Neural progenitor cell (in vitro differentiated cells): ENCODE results near the gene NUP133.

ENCODE experiments used
- CTCF ChIP-seq: fragments of 200-600 bp; sonication (generic); IDR thresholded peaks from 2 replicates; pipeline ENCODE4 v1.5.1; 2017; ENCODE audit warnings: antibody characterized with exemption, mild to moderate bottlenecking
- EZH2 ChIP-seq: fragments of 200-600 bp; sonication (generic); IDR thresholded peaks from 2 replicates; pipeline ENCODE4 v1.6.1; 2017; ENCODE audit warnings: antibody characterized with exemption, mild to moderate bottlenecking, moderate library complexity

DNA sequence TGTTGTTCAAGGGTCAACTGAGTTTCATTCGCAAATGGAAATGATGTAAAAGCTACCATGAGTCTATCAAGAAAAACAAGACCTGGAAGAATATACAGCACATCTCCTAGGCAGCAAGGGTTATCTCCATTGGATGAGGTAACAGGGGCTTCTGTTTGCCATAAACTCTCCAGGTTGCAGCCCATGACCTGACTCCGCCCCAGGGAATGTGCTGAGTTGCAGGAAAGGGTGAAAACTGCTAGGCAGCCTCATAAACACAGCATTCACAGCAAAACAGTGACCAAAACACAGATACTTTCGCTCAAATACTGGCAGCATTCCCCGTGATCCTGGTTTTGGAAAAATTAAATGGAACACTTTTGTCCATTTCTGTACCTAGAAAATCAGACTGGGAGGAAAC is 54.1 kb downstream of the NUP133 start:
- no peak for TF ChIP-seq CTCF
- TF ChIP-seq EZH2, result no peak
